NCI-H345 (cell line): ENCODE results near the gene SV2A.
"Not testable (repeated sequence)": the region's sequence is repeated elsewhere in the genome, so short reads cannot be mapped to it uniquely, and the experiment has no call there.

Experiments used
- DNase-seq: peaks from one replicate; lab custom pipeline; 2025; lab: John Stamatoyannopoulos, UW

The SV2A gene

GRCh38 chr1:149886396-149887195, 31.0 kb downstream of the SV2A start:
- peak; percentile 100 for DNase-seq

- DNase-seq: not testable (repeated sequence)
Measured at GRCh38 chr1:149886121-149886395, 31.6 kb downstream of the SV2A start.

- peak; percentile 99 for DNase-seq
Measured at GRCh38 chr1:149885339-149886120, 32.1 kb downstream of the SV2A start.

GRCh38 chr1:149884433-149885338, 33.0 kb downstream of the SV2A start:
- DNase-seq: peak; percentile 77

GRCh38 chr1:149883598-149884247, 33.9 kb downstream of the SV2A start:
- DNase-seq: no peak

- no peak for DNase-seq
Measured at GRCh38 chr1:149881876-149882275, 35.8 kb downstream of the SV2A start.

- DNase-seq: no peak
Measured at GRCh38 chr1:149879556-149879955, 38.1 kb downstream of the SV2A start.

GRCh38 chr1:149877211-149877946, 40.3 kb downstream of the SV2A start:
- no peak for DNase-seq

- not testable (repeated sequence) for DNase-seq
Measured at GRCh38 chr1:149873060-149873459, 44.6 kb downstream of the SV2A start.

GRCh38 chr1:149866887-149867286, 50.8 kb downstream of the SV2A start:
- DNase-seq: not testable (repeated sequence)

GRCh38 chr1:149861497-149862054, 56.1 kb downstream of the SV2A start:
- not testable (repeated sequence) for DNase-seq

- not testable (repeated sequence) for DNase-seq
Measured at GRCh38 chr1:149860684-149861496, 56.8 kb downstream of the SV2A start.

- not testable (repeated sequence) for DNase-seq
Measured at GRCh38 chr1:149860271-149860670, 57.4 kb downstream of the SV2A start.
